Measurements from ENCODE around the gene PGPEP1. TPM values are rescaled to one million over a fixed set of nuclear protein-coding genes. Genes with fewer than 3 reads are reported as not detected.

PGPEP1 gene
- total and polyA plus RNA-seq, 2 donors (not counting 3 experiments of a cell fraction or from before 2014, with no cell fraction given) = 9.9 to 27.2 TPM

GRCh38 chr19:18310118-18310909 is 30.1 kb upstream of the PGPEP1 start:
- FAIRE-seq = no peak
- BruUV-seq (replicated peaks) = no TSS peak

GRCh38 chr19:18310966-18311365 is 29.4 kb upstream of the PGPEP1 start:
- H4K20me1 ChIP-seq (replicated peaks; ENCODE audit: control insufficient read depth, extremely low read depth, insufficient read depth, low read length) = no peaks in the 10 kb centered on the region
- no peaks in the 10 kb centered on the region for H3K9me1 ChIP-seq (replicated peaks; ENCODE audit: control insufficient read depth, extremely low read depth, insufficient read depth, low read length)
- no peak overlapping the region for H2AFZ ChIP-seq (ENCODE audit: low read depth, low read length)
- dilution Hi-C loops (cut with MboI; ENCODE audit: extremely low pct_ligation_motif_present, low sequenced_read_pairs) (no loop called here), intact Hi-C loops (cut with micrococcal nuclease) (no loop called here)
- ChIA-PET CTCF (interaction anchor here (1.0 kb wide), 1 partner anchor 12 kb away, joined by 4 read pairs; the partner anchor contains the start of gene LSM4), POLR2A (no interaction called here)
- H3K27me3 ChIP-seq (ENCODE audit: control insufficient read depth in 2 of 2, insufficient read depth in 2 of 2, low read length in 2 of 2) = no peaks in the 10 kb centered on the region
- no peaks in the 10 kb centered on the region for H3K4me1 ChIP-seq (ENCODE audit: control insufficient read depth, extremely low read depth, insufficient read depth, low read length)
- H3K9ac ChIP-seq (replicated peaks; ENCODE audit: extremely low read depth, insufficient read depth, low read length) = no peak overlapping the region
- DNase-seq (ENCODE audit: low read depth, low spot score) (no peak), FAIRE-seq (no peak)
- TF ChIP-seq MYC (IDR thresholded peaks at IDR 0.05; ENCODE audit: low read depth, low read length) = no peak
- TF ChIP-seq EZH2 (IDR thresholded peaks at IDR 0.05; ENCODE audit: borderline replicate concordance, low read depth, low read length, severe bottlenecking) = no peak
- no peak for TF ChIP-seq JUN (IDR thresholded peaks at IDR 0.05; ENCODE audit: borderline replicate concordance, insufficient read depth, insufficient read length, low read depth)
- TF ChIP-seq POLR2AphosphoS5 (IDR thresholded peaks at IDR 0.05; ENCODE audit: insufficient read depth, low read depth, low read length) = no peak
- no peak for TF ChIP-seq POLR2A (IDR thresholded peaks at IDR 0.05; ENCODE audit: low read depth, low read length)
- TF ChIP-seq FOS (IDR thresholded peaks at IDR 0.05; ENCODE audit: borderline replicate concordance, insufficient read depth, low read length) = no peak
- H3K79me2 ChIP-seq (ENCODE audit: control insufficient read depth, insufficient read depth, low read length) = no peaks in the 10 kb centered on the region
- no peak overlapping the region for H3K4me3 ChIP-seq (replicated peaks in 1 of 3; ENCODE audit: insufficient read depth in 1 of 3, low read depth in 1 of 3, low read length in 3 of 3)
- no peak overlapping the region for H3K27ac ChIP-seq (ENCODE audit: insufficient read depth, low read depth, low read length)
- BruUV-seq (replicated peaks) = no TSS peak
- H3K9me3 ChIP-seq (replicated peaks; ENCODE audit: control insufficient read depth, insufficient read depth, low read length) = no peaks in the 10 kb centered on the region
- no peak overlapping the region for H3K4me2 ChIP-seq (ENCODE audit: insufficient read depth, low read length)
- peaks cover 0 to 15% of the 10 kb centered on the region in 2 experiments for H3K36me3 ChIP-seq (ENCODE audit: control insufficient read depth in 2 of 2, extremely low read depth in 1 of 2, insufficient read depth in 2 of 2, low read length in 2 of 2)

More at GRCh38 chr19:18310118-18310909, 30.1 kb upstream of the PGPEP1 start:
- intact Hi-C loops (cut with micrococcal nuclease) = no loop called here
- DNase-seq (ENCODE audit: low read depth, low spot score) = no peak
- no peak for TF ChIP-seq EZH2 (IDR thresholded peaks at IDR 0.05; ENCODE audit: borderline replicate concordance, low read depth, low read length, severe bottlenecking)
- no peak for TF ChIP-seq POLR2AphosphoS5 (IDR thresholded peaks at IDR 0.05; ENCODE audit: insufficient read depth, low read depth, low read length)
- no peak for TF ChIP-seq FOS (IDR thresholded peaks at IDR 0.05; ENCODE audit: borderline replicate concordance, insufficient read depth, low read length)
- no peak for TF ChIP-seq MAX (IDR thresholded peaks at IDR 0.05; ENCODE audit: insufficient read depth, insufficient read length)
- no peak for TF ChIP-seq POLR2A (IDR thresholded peaks at IDR 0.05; ENCODE audit: low read depth, low read length)
- TF ChIP-seq JUN (IDR thresholded peaks at IDR 0.05; ENCODE audit: borderline replicate concordance, insufficient read depth, insufficient read length, low read depth) = no peak
- no peak for TF ChIP-seq GATA2 (IDR thresholded peaks at IDR 0.05; ENCODE audit: insufficient read depth, insufficient read length, low read depth, low read length)
- no peak for TF ChIP-seq MYC (IDR thresholded peaks at IDR 0.05; ENCODE audit: low read depth, low read length)
- dilution Hi-C loops (cut with MboI; ENCODE audit: extremely low pct_ligation_motif_present, low sequenced_read_pairs) = no loop called here
- no peak overlapping the region for H3K9ac ChIP-seq (replicated peaks; ENCODE audit: extremely low read depth, insufficient read depth, low read length)
- ChIA-PET POLR2A (no interaction called here), CTCF (interaction anchor here (1.0 kb wide), 1 partner anchor 12 kb away, joined by 4 read pairs; the partner anchor contains the start of gene LSM4)
- no peaks in the 10 kb centered on the region for H3K27me3 ChIP-seq (ENCODE audit: control insufficient read depth in 2 of 2, insufficient read depth in 2 of 2, low read length in 2 of 2)
- H3K4me2 ChIP-seq (ENCODE audit: insufficient read depth, low read length) = no peak overlapping the region
- H3K27ac ChIP-seq (ENCODE audit: insufficient read depth, low read depth, low read length) = no peak overlapping the region
- H3K79me2 ChIP-seq (ENCODE audit: control insufficient read depth, insufficient read depth, low read length) = no peaks in the 10 kb centered on the region
- H3K4me3 ChIP-seq (replicated peaks in 1 of 3; ENCODE audit: insufficient read depth in 1 of 3, low read depth in 1 of 3, low read length in 3 of 3) = no peak overlapping the region
- H3K36me3 ChIP-seq (ENCODE audit: control insufficient read depth in 2 of 2, extremely low read depth in 1 of 2, insufficient read depth in 2 of 2, low read length in 2 of 2) = peaks cover 0 to 15% of the 10 kb centered on the region in 2 experiments
- H3K4me1 ChIP-seq (ENCODE audit: control insufficient read depth, extremely low read depth, insufficient read depth, low read length) = peaks cover 3% of the 10 kb centered on the region
- no peaks in the 10 kb centered on the region for H4K20me1 ChIP-seq (replicated peaks; ENCODE audit: control insufficient read depth, extremely low read depth, insufficient read depth, low read length)
- no peak overlapping the region for H2AFZ ChIP-seq (ENCODE audit: low read depth, low read length)
- H3K9me1 ChIP-seq (replicated peaks; ENCODE audit: control insufficient read depth, extremely low read depth, insufficient read depth, low read length) = no peaks in the 10 kb centered on the region
- no peaks in the 10 kb centered on the region for H3K9me3 ChIP-seq (replicated peaks; ENCODE audit: control insufficient read depth, insufficient read depth, low read length)
